GM19025 (cell line): Measurements from ENCODE around the gene TSPY8.
"Not testable (repeated sequence)": the region's sequence is repeated elsewhere in the genome, so short reads cannot be mapped to it uniquely, and the experiment has no call there.

Experiments used
- ATAC-seq: cut with Tn5 transposase; IDR thresholded peaks from one replicate; pipeline ENCODE4 v1.9.1; 2021; ENCODE audit warnings: mild to moderate bottlenecking, low read depth, moderate library complexity; ENCODE audit not compliant: unreplicated experiment

The TSPY8 gene

DNA sequence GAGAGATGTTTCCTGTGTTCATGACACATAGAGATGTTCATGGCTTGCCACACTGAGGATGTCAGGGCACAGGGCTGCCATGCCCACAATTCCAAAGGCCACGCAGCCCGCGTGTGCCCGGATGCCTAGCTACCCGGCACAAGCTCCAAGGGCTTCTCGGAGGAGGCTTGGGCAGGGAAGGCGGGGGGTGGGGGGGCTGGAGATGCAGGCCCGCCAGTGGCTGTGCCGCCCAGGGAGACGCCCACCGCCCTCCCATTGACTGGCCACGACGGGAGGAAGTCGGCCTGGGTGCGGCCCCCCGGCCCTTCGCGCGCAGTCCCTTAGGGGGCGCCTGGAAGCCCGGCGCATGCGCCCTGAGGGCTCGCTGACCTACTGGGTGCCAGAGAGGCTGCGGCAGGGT is at the start of gene TSPY8:
TSS of gene TSPY8 (plus strand) at position 301 of the 400 bp plus-strand sequence. CDS start at position 347, 46 bp downstream.
- not testable (repeated sequence) for ATAC-seq

- no peak for ATAC-seq
Observed at GRCh38 chrY:9320996-9321395, 36.6 kb upstream of the TSPY8 start.

- ATAC-seq = not testable (repeated sequence)
Observed at GRCh38 chrY:9337164-9337563, 20.4 kb upstream of the TSPY8 start, which contains the start of gene TSPY4. TSS of gene TSPY4 (plus strand) at chrY:9337464. CDS start at chrY:9337510, 46 bp downstream.

DNA sequence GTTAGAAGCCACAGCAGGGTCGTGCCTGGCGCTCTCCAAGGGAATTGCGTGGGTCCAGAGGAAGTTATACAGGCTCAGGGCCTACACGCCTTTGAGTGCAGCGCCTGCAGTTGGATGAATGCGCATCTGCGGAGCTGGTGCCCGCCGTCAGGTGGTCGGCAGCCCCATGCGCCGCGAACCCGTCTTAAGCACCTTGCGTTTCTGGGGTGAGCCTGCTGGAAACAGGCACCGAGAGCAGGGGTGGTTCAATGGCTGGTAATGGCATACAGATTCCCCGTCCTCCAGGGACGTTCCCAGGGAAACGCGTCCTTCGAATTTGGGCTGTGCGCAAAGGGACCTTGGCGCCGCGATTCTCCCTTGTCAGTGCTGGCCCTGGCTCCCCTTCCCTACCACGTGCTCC is 38.9 kb downstream of the TSPY8 start:
- not testable (repeated sequence) for ATAC-seq

- not testable (repeated sequence) for ATAC-seq
Observed at GRCh38 chrY:9398121-9398520, 40.5 kb downstream of the TSPY8 start, which contains the start of gene TSPY3. TSS of gene TSPY3 (plus strand) at chrY:9398421. CDS start at chrY:9398467, 46 bp downstream.
